NCI-H2196 treated with DMSO at 0.1 percent for 48 hours (cell line): ENCODE data around the gene USE1.

Experiments
- DNase-seq: peaks from one replicate; lab custom pipeline; 2025; ENCODE audit not compliant: unreplicated experiment; lab: John Stamatoyannopoulos, UW

USE1 gene

GRCh38 chr19:17256130-17256529, 41.0 kb downstream of the USE1 start:
- DNase-seq: no peak

- DNase-seq: no peak
Measured at GRCh38 chr19:17259118-17259780, 44.1 kb downstream of the USE1 start.

GRCh38 chr19:17259934-17260333, 44.8 kb downstream of the USE1 start:
- no peak for DNase-seq

GRCh38 chr19:17260842-17261325, 45.7 kb downstream of the USE1 start:
- DNase-seq: peak; percentile 74

- no peak for DNase-seq
Measured at GRCh38 chr19:17262557-17262956, 47.4 kb downstream of the USE1 start.

GRCh38 chr19:17263712-17264640, 48.8 kb downstream of the USE1 start:
- no peak for DNase-seq

- no peak for DNase-seq
Measured at GRCh38 chr19:17264641-17264979, 49.5 kb downstream of the USE1 start, which contains the start of gene USHBP1. Gene USHBP1, minus strand, starts transcription at chr19:17264745. Its CDS starts 446 bp downstream, at chr19:17264299.

GRCh38 chr19:17266026-17266425, 50.9 kb downstream of the USE1 start:
- DNase-seq: no peak

- no peak for DNase-seq
Measured at GRCh38 chr19:17266589-17266974, 51.4 kb downstream of the USE1 start.

- DNase-seq: peak; percentile 97
Measured at GRCh38 chr19:17266975-17267788, 52.0 kb downstream of the USE1 start, which contains the start of gene BABAM1. Gene BABAM1, plus strand, starts transcription at chr19:17267443. Its CDS starts 1,364 bp downstream, at chr19:17268807.

GRCh38 chr19:17268754-17269153, 53.6 kb downstream of the USE1 start:
- DNase-seq: no peak
